GM12873 (cell line): Measurements from ENCODE around the gene PSAPL1.

Experiments used
- TF ChIP-seq, protein P1 (sequence below): IDR thresholded peaks from 2 replicates; pipeline ENCODE4 v1.5.1; 2012; ENCODE audit warnings: low read depth, mild to moderate bottlenecking, moderate library complexity, low read length, control low read depth; ENCODE audit not compliant: insufficient read depth; ENCODE audit errors: missing control alignments

PSAPL1 gene, protein sequence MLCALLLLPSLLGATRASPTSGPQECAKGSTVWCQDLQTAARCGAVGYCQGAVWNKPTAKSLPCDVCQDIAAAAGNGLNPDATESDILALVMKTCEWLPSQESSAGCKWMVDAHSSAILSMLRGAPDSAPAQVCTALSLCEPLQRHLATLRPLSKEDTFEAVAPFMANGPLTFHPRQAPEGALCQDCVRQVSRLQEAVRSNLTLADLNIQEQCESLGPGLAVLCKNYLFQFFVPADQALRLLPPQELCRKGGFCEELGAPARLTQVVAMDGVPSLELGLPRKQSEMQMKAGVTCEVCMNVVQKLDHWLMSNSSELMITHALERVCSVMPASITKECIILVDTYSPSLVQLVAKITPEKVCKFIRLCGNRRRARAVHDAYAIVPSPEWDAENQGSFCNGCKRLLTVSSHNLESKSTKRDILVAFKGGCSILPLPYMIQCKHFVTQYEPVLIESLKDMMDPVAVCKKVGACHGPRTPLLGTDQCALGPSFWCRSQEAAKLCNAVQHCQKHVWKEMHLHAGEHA

DNA sequence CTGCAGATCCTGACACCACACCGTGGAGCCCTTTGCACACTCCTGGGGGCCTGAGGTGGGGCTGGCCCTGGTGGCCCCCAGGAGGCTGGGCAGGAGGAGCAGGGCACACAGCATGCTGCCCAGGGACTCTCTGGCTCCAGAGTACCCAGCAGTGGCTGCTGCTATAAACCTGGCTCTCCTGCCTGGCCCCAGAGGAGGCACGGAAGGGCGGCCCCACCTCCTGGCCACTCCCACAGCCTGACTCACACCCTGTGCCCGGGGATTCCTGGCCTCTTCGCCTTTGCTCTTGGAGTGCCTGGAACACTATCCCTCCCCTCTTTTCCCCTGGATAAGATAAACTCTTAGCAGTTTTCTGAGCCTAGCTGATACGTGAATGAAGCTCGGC is at the start of gene PSAPL1:
TSS of gene PSAPL1 (minus strand) at position 165 of the 385 bp plus-strand sequence. CDS start at position 114, 51 bp downstream.
- TF ChIP-seq, protein P1, sequence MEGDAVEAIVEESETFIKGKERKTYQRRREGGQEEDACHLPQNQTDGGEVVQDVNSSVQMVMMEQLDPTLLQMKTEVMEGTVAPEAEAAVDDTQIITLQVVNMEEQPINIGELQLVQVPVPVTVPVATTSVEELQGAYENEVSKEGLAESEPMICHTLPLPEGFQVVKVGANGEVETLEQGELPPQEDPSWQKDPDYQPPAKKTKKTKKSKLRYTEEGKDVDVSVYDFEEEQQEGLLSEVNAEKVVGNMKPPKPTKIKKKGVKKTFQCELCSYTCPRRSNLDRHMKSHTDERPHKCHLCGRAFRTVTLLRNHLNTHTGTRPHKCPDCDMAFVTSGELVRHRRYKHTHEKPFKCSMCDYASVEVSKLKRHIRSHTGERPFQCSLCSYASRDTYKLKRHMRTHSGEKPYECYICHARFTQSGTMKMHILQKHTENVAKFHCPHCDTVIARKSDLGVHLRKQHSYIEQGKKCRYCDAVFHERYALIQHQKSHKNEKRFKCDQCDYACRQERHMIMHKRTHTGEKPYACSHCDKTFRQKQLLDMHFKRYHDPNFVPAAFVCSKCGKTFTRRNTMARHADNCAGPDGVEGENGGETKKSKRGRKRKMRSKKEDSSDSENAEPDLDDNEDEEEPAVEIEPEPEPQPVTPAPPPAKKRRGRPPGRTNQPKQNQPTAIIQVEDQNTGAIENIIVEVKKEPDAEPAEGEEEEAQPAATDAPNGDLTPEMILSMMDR: no peak

DNA sequence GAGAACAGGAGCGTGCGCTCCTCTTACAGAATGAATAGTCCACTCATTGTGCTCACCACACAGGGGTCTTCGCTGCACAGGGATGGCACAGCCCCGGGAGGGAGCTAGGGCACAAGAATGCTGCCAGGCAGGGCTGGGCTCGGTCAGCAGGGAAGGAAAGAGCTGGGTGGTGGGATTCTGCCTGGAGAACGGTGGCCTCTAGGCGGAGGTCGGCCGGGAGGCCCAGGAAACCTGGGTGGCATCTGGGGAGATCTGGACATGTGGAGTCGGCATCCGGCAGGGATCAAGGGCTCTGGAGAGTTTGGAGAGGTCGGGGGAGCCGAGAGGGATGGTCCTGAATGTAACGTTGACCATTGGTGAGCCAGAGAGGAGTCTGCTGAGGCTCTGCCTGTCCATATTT is 46.5 kb upstream of the PSAPL1 start:
- TF ChIP-seq, protein P1: no peak

DNA sequence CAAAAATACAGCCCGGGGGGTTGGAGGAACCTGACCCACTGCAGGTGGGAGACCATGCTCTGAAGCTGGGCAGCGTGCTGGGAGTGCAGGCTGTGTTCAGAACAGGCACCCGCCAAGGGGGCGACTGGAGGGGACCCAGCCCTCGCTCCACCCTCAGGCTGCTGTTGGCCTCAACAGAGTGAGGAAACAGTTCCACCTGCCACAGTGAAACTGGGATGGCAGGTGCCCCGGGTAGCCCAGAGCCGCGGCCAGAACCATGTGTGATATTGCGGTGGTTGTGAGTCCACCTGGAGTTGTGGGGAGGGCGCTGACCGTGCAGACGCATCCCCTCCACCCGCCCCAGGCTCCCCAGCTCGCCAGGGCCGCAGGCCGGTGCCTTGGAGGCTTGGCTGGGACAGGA is 45.7 kb upstream of the PSAPL1 start:
- TF ChIP-seq, protein P1: no peak

DNA sequence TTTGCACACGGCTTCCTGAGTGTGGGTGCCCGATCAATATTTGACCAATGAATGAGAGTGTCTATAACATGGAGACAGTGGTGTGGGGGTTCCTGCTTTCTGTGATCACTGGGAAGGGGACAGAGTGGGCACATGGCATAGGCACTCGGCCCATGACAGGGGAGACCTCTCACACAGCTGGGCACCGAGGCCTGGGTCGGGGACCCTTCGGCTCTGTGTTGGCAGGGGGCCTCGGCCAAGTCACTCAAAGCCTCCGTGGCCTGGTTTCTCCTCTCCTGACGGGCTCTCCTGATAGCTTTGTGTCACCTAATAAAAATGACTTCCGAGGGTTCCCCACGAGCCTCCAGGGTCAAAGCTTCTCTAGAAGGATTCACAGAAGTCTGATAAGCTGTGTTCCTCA is 43.9 kb upstream of the PSAPL1 start:
- TF ChIP-seq, protein P1: no peak

DNA sequence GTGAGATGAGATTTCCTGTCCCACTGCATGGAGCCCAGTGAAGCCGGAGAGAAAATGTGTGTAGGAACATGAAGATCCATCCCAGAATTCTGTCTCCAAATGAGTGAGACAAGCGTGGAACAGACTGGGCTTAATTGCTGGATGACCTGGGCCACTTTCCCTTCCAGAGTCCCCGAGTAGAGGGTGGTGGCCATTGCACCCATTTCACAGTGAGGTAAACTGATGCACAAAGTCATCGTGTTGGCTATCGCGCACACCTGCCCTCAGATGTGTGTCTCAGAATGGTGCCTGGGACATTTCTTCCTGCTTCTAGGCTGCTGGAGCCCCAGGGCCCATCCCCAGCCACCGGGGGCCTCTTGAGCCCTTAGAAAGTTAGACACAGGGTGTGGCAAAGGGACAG is 43.0 kb upstream of the PSAPL1 start:
- TF ChIP-seq, protein P1: no peak

DNA sequence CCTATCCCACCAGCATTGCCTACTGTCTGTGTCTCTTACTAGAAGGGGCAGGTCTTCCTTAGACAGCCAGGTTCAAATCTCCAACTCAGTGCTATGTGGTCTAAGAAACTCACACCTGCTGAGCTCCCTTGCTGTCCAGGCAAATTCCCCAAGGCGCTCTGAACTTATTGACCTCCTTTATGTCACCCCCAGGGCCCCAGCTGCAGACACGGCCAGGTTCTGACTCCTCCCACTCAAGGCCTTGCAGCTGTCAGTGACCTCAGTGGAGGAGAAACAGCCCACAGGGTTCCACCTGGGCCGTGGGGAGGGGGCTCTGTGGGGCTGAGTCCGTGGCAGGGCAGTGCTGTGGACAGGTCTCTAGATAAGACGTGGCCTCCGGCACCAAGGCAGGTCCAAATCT is 42.1 kb upstream of the PSAPL1 start:
- TF ChIP-seq, protein P1: no peak

DNA sequence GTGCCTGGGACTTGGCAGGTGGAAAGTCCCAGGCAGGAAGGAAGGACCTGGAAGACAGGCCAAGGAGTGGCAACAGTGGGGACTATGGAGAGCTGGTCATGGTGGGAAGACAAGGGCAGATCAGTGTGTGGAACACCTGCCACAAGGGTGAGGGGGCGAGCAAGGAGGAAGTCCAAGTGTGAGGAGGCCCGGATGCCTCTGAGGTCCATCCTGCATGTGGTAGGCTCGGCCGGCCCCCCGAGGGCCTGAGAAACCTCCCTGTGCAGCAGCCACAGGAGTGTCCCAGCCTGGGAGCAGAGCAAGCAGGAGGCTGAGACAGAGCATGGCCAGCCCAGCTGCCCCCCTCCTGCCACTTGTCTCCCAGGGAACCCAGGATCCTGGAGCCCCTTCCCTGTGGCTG is 40.5 kb upstream of the PSAPL1 start:
- TF ChIP-seq, protein P1: no peak
